AG04449 (cell line): Measurements from ENCODE around the gene MEAF6.

Experiments
- CTCF ChIA-PET: fragments of 350-600 bp; formaldehyde crosslinking; extraction: SDS; loops from one replicate; lab custom pipeline; 2021; ENCODE audit warnings: antibody characterized with exemption; lab: Yijun Ruan, JAX
- POLR2A ChIA-PET: fragments of 400-600, 350-600 bp; formaldehyde crosslinking; extraction: SDS; loops from one replicate; lab custom pipeline; 2020; ENCODE audit warnings: antibody characterized with exemption, inconsistent platforms; lab: Yijun Ruan, JAX
- DNase-seq: peaks from one replicate; pipeline ENCODE4 v3.0.0-alpha.2; 2010; ENCODE audit warnings: low read depth, low spot score
- H3K4me3 ChIP-seq: 2 replicates; pipeline ENCODE4 v1.5.1; 2011; ENCODE audit warnings: low read depth, mild to moderate bottlenecking, control low read depth, low read length
- TF ChIP-seq, protein P1 (sequence below): IDR thresholded peaks from one replicate; pipeline ENCODE4 v1.5.1; 2011; ENCODE audit warnings: mild to moderate bottlenecking, moderate library complexity, low read length, control low read depth, inconsistent platforms; ENCODE audit not compliant: insufficient read depth; ENCODE audit errors: missing control alignments

MEAF6 gene

DNA sequence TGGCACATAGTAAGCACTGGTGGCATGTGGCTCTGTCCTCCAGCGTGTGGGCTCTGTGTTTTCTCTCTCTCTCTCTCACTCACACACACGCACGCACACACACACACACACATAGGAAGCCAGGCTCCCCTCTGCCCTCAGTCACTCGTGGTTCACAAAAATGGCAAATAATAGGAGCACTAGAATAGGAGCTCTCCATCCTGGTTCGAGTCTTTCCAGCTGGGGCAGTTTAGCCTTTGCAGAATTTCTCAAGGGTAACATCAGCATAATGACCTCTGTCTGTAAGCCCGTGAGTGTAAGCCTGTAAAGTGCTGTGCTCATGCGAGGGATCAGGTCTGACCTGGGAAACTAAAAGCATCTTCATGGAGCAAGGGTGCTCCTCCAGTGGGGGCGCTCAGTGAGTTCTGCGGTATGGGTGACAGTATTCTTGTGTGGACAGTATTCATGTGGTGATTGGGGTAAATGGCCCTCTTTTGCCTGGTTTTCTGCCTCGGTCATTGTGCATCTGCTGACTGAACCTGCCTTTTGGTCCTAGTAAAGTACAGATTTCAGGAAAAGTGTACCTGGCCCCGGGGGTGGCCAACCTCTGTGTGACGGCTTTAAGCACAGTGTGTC, 41.0 kb downstream of the MEAF6 start:
- TF ChIP-seq, protein P1, sequence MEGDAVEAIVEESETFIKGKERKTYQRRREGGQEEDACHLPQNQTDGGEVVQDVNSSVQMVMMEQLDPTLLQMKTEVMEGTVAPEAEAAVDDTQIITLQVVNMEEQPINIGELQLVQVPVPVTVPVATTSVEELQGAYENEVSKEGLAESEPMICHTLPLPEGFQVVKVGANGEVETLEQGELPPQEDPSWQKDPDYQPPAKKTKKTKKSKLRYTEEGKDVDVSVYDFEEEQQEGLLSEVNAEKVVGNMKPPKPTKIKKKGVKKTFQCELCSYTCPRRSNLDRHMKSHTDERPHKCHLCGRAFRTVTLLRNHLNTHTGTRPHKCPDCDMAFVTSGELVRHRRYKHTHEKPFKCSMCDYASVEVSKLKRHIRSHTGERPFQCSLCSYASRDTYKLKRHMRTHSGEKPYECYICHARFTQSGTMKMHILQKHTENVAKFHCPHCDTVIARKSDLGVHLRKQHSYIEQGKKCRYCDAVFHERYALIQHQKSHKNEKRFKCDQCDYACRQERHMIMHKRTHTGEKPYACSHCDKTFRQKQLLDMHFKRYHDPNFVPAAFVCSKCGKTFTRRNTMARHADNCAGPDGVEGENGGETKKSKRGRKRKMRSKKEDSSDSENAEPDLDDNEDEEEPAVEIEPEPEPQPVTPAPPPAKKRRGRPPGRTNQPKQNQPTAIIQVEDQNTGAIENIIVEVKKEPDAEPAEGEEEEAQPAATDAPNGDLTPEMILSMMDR, result no peak

DNA sequence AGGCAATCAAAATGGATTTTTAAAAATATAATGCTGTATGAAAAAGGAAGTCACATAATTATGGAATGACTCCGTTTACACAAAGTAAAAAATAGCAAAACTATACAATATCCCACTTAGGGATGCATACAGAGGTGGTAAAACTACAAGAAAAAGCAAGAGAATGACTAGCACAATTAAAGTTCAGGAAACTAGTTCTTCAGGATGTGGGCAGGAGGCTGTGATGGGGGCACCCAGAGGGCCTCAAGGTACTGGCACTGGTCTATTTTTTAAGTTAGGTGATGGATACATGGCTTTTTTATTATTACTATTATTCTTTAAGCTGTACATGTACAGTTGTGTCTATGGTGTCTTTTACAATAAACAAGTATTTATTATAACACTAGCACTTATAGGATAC, 41.6 kb downstream of the MEAF6 start:
- POLR2A ChIA-PET, result interaction anchor here (4.4 kb wide), 1 partner anchor 13 kb away, joined by 49 read pairs; no protein-coding TSS in a partner anchor
- CTCF ChIA-PET, result interaction anchor here (1.0 to 10.5 kb wide), 3 partner anchors 13 to 42 kb away, joined by 4 to 182 read pairs (median 62); no protein-coding TSS in a partner anchor
- no peak for DNase-seq
- H3K4me3 ChIP-seq, result peak overlapping the region; percentile 93
- TF ChIP-seq, protein P1, result no peak

More for the DNA sequence above, 41.0 kb downstream of the MEAF6 start:
- POLR2A ChIA-PET, result interaction anchor here (0.7 to 4.4 kb wide), 2 partner anchors 8 to 12 kb away, joined by 7 to 49 read pairs; no protein-coding TSS in a partner anchor
- peak overlapping the region; percentile 93 for H3K4me3 ChIP-seq
- CTCF ChIA-PET, result interaction anchor here (1.0 to 10.5 kb wide), 3 partner anchors 13 to 41 kb away, joined by 4 to 182 read pairs (median 62); no protein-coding TSS in a partner anchor
- no peak for DNase-seq

DNA sequence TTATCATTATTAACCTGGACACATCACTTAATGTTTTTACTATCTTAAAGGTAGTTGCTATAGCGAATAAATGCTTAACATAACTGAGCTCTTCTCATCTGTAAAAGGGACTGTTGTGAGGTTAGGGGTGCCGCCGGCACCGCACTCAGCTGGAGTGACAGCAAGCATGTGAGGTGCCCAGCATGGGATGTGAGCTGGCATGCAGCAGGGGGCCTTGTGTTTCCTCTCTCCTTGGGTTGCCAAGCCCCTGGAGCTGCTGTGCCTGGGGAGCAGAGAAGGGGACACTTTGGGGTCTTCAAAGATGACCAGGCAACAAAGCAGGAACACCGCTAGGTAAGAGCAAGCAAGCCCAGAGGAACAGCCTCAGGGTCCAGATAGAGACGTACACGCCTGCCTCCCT, 42.3 kb downstream of the MEAF6 start:
- ChIA-PET POLR2A (interaction anchor here (0.6 to 0.9 kb wide), 2 partner anchors 38 to 43 kb away, joined by 3 to 5 read pairs; partner anchors contain the start of gene MEAF6), CTCF (interaction anchor here (1.0 to 10.5 kb wide), 6 partner anchors 14 to 217 kb away, joined by 4 to 182 read pairs (median 6); partner anchors contain the start of gene MEAF6)
- no peak overlapping the region for H3K4me3 ChIP-seq
- TF ChIP-seq, protein P1, result no peak
- no peak for DNase-seq

DNA sequence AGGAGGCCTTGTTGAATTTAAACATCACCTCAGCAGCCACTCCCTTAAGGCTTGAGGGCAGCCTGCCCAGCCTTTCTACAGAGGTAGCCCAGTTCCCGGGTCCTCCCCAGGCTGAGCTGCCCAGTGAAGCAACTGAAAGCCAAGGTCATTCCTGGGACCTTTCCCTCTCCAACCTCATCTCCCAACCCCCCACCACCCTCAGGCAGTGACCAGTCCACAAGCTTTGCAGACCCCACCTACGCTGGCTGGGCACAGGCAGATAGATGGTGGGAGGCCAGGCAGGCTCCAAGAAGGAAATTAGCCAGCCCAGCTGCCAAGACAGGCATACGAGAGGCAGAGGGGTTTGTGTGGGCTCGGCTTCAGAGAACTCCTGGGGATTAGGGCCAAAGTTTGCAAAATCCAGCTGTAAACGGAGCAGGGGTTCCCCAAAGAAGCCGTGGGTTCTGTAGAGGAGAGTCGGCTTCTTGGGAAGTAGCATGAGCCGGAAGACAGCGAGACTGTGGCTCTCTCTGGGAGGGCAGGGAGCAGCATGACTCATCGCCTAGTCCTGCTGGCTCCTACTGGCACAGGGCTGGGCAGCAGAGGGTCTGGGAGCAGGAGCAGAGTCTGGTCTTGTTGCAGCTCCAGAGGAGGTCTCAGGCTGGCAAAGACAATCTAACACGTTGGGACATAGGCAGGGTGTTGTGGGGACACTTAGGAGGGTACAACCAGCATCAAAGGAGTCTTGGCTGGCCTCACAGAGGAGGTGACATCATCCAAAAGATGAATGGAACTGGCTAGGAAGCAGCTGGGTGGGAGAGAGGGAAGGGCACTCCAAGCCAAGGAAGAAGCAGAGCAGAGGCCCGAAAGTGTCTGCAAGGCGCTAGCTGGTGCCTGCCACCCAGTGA, 43.0 kb downstream of the MEAF6 start:
- H3K4me3 ChIP-seq, result peak overlapping the region; percentile 30
- DNase-seq, result peak; percentile 78
- ChIA-PET CTCF (interaction anchor here (1.0 to 10.5 kb wide), 7 partner anchors 15 to 218 kb away, joined by 3 to 182 read pairs (median 5); partner anchors contain the start of gene MEAF6), POLR2A (interaction anchor here (0.9 kb wide), 1 partner anchor 43 kb away, joined by 5 read pairs; the partner anchor contains the start of gene MEAF6)
- TF ChIP-seq, protein P1, result no peak

DNA sequence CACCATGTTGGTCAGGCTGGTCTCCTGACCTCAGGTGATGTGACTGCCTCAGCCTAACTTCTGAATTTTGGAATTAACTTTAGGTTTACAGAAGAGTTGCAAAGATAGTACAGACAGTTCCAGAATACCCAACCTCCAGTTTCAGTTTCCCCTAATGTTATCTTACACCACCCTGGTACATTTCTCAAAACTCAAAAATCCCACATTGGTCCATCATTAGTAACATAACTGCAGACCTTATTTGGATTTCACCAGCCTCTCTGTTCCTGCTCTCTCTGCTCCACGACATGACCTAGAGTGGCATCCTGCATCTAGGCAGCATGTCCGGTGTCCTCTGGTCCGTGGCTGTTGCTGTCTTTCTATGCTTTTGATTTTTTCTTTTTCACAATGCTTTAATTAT, 45.2 kb downstream of the MEAF6 start:
- ChIA-PET POLR2A (no interaction called here), CTCF (interaction anchor here (1.0 to 10.5 kb wide), 3 partner anchors 9 to 17 kb away, joined by 3 to 182 read pairs (median 41); no protein-coding TSS in a partner anchor)
- TF ChIP-seq, protein P1, result no peak
- no peak overlapping the region for H3K4me3 ChIP-seq
- no peak for DNase-seq
